Fibroblast of pulmonary artery (primary cell): ENCODE data around the gene KRTAP10-11.

Experiments
- DNase-seq: peaks from one replicate; pipeline ENCODE4 v3.0.0-alpha.2; 2010; ENCODE audit warnings: low read depth
- H3K4me3 ChIP-seq: replicated peaks from 2 replicates; pipeline ENCODE4 v1.5.1; 2011; ENCODE audit warnings: low read depth, mild to moderate bottlenecking, control low read depth, low read length, moderate library complexity
- CTCF ChIP-seq: IDR thresholded peaks from 2 replicates; pipeline ENCODE4 v1.5.1; 2011; ENCODE audit warnings: mild to moderate bottlenecking, control low read depth, low read length, inconsistent platforms; ENCODE audit errors: missing control alignments

The KRTAP10-11 gene

GRCh38 chr21:44616591-44616926 is 29.7 kb upstream of the KRTAP10-11 start:
- H3K4me3 ChIP-seq: no peak overlapping the region
- no peak for TF ChIP-seq CTCF
- DNase-seq: no peak

- no peak for TF ChIP-seq CTCF
- DNase-seq: no peak
- no peak overlapping the region for H3K4me3 ChIP-seq
Observed at GRCh38 chr21:44617071-44617501, 29.1 kb upstream of the KRTAP10-11 start.

DNA sequence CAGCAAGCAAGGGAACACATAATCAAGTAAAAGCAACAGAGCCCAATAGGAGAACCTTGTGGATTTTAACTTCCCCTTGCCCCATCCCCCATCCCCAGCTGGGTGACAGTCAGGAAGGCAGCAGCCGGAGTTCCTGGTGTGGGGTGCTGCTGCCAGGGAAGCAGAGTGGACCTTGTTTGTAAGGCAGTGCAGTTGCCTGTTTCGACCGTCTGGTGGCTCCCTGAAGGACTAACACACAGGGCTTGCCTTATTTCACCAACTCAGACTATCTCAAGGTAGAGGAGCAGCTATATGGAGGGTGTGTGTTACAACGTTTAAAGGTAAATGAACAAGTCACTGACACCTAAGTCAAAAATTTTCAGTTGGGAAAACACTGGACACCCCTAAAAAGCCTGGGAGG is 27.7 kb upstream of the KRTAP10-11 start:
- DNase-seq: peak; percentile 20
- H3K4me3 ChIP-seq: no peak overlapping the region
- TF ChIP-seq CTCF: peak; percentile 26

GRCh38 chr21:44618909-44619308 is 27.3 kb upstream of the KRTAP10-11 start:
- DNase-seq: no peak
- no peak for TF ChIP-seq CTCF
- H3K4me3 ChIP-seq: no peak overlapping the region

GRCh38 chr21:44619886-44620285 is 26.3 kb upstream of the KRTAP10-11 start:
- DNase-seq: no peak
- no peak for TF ChIP-seq CTCF
- H3K4me3 ChIP-seq: no peak overlapping the region

GRCh38 chr21:44623575-44623974 is 22.6 kb upstream of the KRTAP10-11 start:
- no peak for DNase-seq
- no peak overlapping the region for H3K4me3 ChIP-seq
- no peak for TF ChIP-seq CTCF

DNA sequence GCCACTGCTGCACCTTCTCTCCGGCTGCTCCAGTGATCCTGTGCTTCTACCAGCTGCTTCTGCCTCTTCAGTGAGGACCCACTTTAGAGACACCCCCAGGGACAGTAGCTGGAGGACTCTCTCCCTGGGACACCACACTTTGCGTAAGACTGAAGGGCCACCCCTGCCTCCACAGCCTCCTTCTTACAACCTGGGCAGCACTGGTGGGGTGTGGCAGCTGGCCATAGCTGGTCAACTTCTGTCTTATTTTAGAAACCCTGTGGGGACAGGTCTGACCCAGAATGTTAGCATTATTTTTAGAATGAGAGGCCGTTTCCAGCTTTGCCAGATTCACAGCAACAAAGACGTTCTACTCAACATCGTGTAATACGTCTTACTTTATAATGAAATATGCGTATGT is 20.5 kb upstream of the KRTAP10-11 start:
- DNase-seq: no peak
- no peak overlapping the region for H3K4me3 ChIP-seq
- no peak for TF ChIP-seq CTCF
